ENCODE measurements around the gene C5orf58. TPM values are rescaled to one million over a fixed set of nuclear protein-coding genes. Genes with fewer than 3 reads are reported as not detected.

Gene C5orf58
- total and polyA plus RNA-seq, 2 donors (not counting 1 experiment from before 2014, with no cell fraction given) = not detected

DNA sequence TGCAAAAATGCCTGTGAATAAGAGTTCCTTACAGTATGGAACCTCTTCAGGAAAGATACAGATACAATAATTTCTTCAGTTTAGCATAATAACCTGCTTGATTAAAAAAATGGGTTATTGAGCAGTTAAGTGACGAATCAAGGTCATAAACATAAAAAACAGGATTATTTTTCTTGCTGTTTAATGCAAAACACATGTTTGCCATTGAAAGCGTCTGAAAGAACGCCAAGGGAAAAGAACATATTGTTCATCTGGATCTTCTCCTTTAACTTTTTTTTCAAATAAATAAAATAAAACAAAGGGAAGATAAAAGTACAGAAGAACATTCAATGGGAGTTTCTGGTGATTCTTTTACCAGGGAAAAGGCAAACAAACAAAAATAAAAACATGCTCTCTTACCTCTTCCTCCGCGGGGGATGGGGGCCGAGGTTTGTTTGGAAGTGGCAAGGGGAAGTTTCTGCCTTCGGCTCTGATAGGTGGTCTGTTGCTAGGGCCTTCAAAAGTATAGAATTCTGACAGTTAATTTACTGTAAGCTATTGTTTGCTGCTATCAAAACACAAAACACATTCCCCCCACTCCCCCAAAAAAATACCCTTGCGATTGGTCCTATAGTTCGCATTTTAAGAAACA, 20.1 kb downstream of the C5orf58 start:
- WGBS (ENCODE audit: insufficient coverage) = 100% methylated on average over 2 of the region's 9 CpGs
- H3K27me3 Mint-ChIP-seq = no peaks in the 10 kb centered on the region

DNA sequence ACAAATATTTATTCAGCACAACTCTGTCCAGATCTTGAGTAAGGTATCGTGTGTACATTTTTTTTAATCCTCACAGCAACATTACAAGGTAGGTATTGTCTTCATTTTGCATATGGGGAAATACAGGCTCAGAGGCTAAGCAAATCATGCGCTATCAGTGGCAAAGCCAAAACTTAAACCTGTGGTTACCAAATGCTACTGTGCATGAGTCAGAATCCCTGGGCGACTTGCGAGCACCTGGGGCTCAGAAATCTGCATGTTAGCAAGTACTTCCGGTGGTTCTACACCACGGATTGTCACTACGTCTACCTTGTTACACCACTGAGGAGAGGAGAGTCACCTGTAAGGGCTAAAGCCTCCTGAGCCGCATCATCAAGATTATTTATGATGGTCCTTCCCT, 21.3 kb downstream of the C5orf58 start:
- H3K4me3 ChIP-seq (ENCODE audit: control extremely low read depth in 1 of 5, extremely low read depth in 1 of 5, insufficient read depth in 1 of 5, low read depth in 2 of 5, low read length in 4 of 5) = no peak overlapping the region
- no peak overlapping the region for H2AFZ ChIP-seq (ENCODE audit: insufficient read depth, low read depth, low read length, poor library complexity, severe bottlenecking)
- CTCF ChIA-PET = no interaction called here
- H3K4me1 Mint-ChIP-seq = peaks cover 13% of the 10 kb centered on the region
- DNase-seq (peak; percentile 50), ATAC-seq (ENCODE audit: low read depth) (peak; percentile 89)
- H3K4me1 ChIP-seq (ENCODE audit: control insufficient read depth in 2 of 2, insufficient read depth in 2 of 2, low read length in 2 of 2) = peaks cover 0 to 4% of the 10 kb centered on the region in 2 donors
- H3K27me3 Mint-ChIP-seq = no peaks in the 10 kb centered on the region
- POLR2A ChIA-PET = no interaction called here
- no peak overlapping the region for H3K4me2 ChIP-seq (replicated peaks; ENCODE audit: low read depth, low read length, poor library complexity, severe bottlenecking)
- no peaks in the 10 kb centered on the region for H3K27me3 ChIP-seq (replicated peaks in 1 of 4; ENCODE audit: control extremely low read depth in 1 of 4, control insufficient read depth in 3 of 4, insufficient read depth in 4 of 4, low read length in 3 of 4)
- H3K27ac ChIP-seq (ENCODE audit: low read length in 2 of 2) = no peak overlapping the region
- no peaks in the 10 kb centered on the region for H3K9me3 Mint-ChIP-seq (ENCODE audit: insufficient read depth)
- no peaks in the 10 kb centered on the region for H4K20me1 ChIP-seq (ENCODE audit: control insufficient read depth, insufficient read depth, low read length, poor library complexity, severe bottlenecking)
- 58% methylated on average over 7 of the region's 8 CpGs for WGBS (ENCODE audit: insufficient coverage)
- intact Hi-C loops (cut with micrococcal nuclease) = no loop called here
- no peak overlapping the region for H3K4me3 Mint-ChIP-seq
- peaks cover 3 to 8% of the 10 kb centered on the region in 2 experiments for H3K36me3 ChIP-seq (replicated peaks in 1 of 2; ENCODE audit: control extremely low read depth in 1 of 2, control insufficient read depth in 1 of 2, extremely low read depth in 1 of 2, insufficient read depth in 2 of 2, low read length in 1 of 2)
- H3K27ac Mint-ChIP-seq = no peak overlapping the region
- no peak for TF ChIP-seq EZH2 (IDR thresholded peaks at IDR 0.05; ENCODE audit: borderline replicate concordance, insufficient read depth, low read depth, low read length, poor library complexity, severe bottlenecking)
- TF ChIP-seq, protein P1, sequence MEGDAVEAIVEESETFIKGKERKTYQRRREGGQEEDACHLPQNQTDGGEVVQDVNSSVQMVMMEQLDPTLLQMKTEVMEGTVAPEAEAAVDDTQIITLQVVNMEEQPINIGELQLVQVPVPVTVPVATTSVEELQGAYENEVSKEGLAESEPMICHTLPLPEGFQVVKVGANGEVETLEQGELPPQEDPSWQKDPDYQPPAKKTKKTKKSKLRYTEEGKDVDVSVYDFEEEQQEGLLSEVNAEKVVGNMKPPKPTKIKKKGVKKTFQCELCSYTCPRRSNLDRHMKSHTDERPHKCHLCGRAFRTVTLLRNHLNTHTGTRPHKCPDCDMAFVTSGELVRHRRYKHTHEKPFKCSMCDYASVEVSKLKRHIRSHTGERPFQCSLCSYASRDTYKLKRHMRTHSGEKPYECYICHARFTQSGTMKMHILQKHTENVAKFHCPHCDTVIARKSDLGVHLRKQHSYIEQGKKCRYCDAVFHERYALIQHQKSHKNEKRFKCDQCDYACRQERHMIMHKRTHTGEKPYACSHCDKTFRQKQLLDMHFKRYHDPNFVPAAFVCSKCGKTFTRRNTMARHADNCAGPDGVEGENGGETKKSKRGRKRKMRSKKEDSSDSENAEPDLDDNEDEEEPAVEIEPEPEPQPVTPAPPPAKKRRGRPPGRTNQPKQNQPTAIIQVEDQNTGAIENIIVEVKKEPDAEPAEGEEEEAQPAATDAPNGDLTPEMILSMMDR (IDR thresholded peaks at IDR 0.05) = no peak
- no peaks in the 10 kb centered on the region for H3K79me2 ChIP-seq (ENCODE audit: control insufficient read depth, insufficient read depth, low read length)
- no peak overlapping the region for H3K9ac ChIP-seq (ENCODE audit: low read length)
- H3K9me3 ChIP-seq (ENCODE audit: control extremely low read depth in 1 of 3, control insufficient read depth in 2 of 3, insufficient read depth in 1 of 3, low read length in 2 of 3) = no peaks in the 10 kb centered on the region

More for the DNA sequence above, 20.1 kb downstream of the C5orf58 start:
- intact Hi-C loops (cut with micrococcal nuclease) = no loop called here
- Mint-ChIP-seq H3K27ac (no peak overlapping the region), H3K9me3 (ENCODE audit: insufficient read depth) (no peaks in the 10 kb centered on the region), H3K4me1 (peaks cover 13% of the 10 kb centered on the region), H3K4me3 (no peak overlapping the region)
- Histone ChIP-seq H3K27ac (ENCODE audit: low read length in 2 of 2) (no peak overlapping the region), H3K79me2 (ENCODE audit: control insufficient read depth, insufficient read depth, low read length) (no peaks in the 10 kb centered on the region), H3K27me3 (replicated peaks in 1 of 4; ENCODE audit: control extremely low read depth in 1 of 4, control insufficient read depth in 3 of 4, insufficient read depth in 4 of 4, low read length in 3 of 4) (no peaks in the 10 kb centered on the region), H3K36me3 (replicated peaks in 1 of 2; ENCODE audit: control extremely low read depth in 1 of 2, control insufficient read depth in 1 of 2, extremely low read depth in 1 of 2, insufficient read depth in 2 of 2, low read length in 1 of 2) (peaks cover 5 to 7% of the 10 kb centered on the region in 2 experiments), H4K20me1 (ENCODE audit: control insufficient read depth, insufficient read depth, low read length, poor library complexity, severe bottlenecking) (no peaks in the 10 kb centered on the region), H2AFZ (ENCODE audit: insufficient read depth, low read depth, low read length, poor library complexity, severe bottlenecking) (no peak overlapping the region), H3K9me3 (ENCODE audit: control extremely low read depth in 1 of 3, control insufficient read depth in 2 of 3, insufficient read depth in 1 of 3, low read length in 2 of 3) (no peaks in the 10 kb centered on the region), H3K4me3 (ENCODE audit: control extremely low read depth in 1 of 5, extremely low read depth in 1 of 5, insufficient read depth in 1 of 5, low read depth in 2 of 5, low read length in 4 of 5) (no peak overlapping the region), H3K4me2 (replicated peaks; ENCODE audit: low read depth, low read length, poor library complexity, severe bottlenecking) (no peak overlapping the region), H3K4me1 (ENCODE audit: control insufficient read depth in 2 of 2, insufficient read depth in 2 of 2, low read length in 2 of 2) (peaks cover 0 to 4% of the 10 kb centered on the region in 2 donors), H3K9ac (ENCODE audit: low read length) (no peak overlapping the region)
- POLR2A ChIA-PET = no interaction called here
- TF ChIP-seq, protein P1 (IDR thresholded peaks at IDR 0.05) = no peak
- DNase-seq (no peak), ATAC-seq (ENCODE audit: low read depth) (no peak)
- CTCF ChIA-PET = interaction anchor here (1.2 kb wide), 1 partner anchor 14 kb away, joined by 4 read pairs; no protein-coding TSS in a partner anchor

Data from B cell (primary cell).